HG03175 (cell line): ENCODE results near the gene GRXCR2.
A peak's percentile ranks its signal among the peaks of the same experiment; 100 is the strongest.
"Not testable (repeated sequence)": the region's sequence is repeated elsewhere in the genome, so short reads cannot be mapped to it uniquely, and the experiment has no call there.

Source experiments
- ATAC-seq: cut with Tn5 transposase; IDR thresholded peaks from one replicate; pipeline ENCODE4 v1.9.1; 2021; ENCODE audit warnings: mild to moderate bottlenecking, moderate library complexity; ENCODE audit not compliant: unreplicated experiment

The GRXCR2 gene

DNA sequence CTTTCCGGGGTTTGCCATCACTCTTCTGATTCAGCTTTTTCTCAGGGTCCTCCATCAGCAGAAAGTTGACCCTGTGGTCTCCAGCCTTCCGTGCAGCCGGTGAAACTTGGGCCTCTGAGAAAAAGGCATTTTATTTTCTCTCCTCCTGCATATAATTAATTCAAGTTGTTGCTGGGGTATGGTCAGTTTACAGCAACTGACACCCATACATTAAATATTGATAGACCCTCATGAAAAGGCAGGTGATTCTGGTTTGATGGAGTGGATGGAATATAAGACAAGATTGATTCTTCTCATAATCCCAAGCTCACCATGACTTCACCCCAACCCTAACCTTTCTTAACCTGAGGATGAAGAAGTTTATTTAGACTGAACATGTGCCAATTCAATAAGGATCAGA is at the start of gene GRXCR2:
Gene GRXCR2 (minus strand): TSS at position 101 of the 400 bp plus-strand sequence. CDS start 46 bp downstream, at position 55.
- ATAC-seq, result no peak

DNA sequence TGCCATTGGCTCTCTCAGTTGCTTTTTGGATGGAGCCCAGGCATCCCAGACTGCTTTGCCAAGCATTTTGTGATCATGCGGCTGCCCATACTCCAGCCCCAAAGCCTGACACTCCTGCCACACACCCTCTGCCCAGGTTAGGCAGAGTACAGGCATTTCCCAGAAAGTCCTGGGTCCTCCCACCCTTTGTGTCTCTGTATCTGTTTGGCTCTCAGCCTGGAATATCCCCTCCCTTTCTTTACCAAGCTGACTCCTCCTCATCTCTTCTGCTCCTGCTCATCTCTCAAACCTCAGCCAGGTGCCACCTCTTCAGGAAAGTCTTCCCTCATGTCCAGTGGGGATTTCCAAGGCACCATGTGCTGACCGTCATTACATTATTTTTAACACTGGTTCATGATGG is 49.2 kb upstream of the GRXCR2 start:
- ATAC-seq, result no peak

DNA sequence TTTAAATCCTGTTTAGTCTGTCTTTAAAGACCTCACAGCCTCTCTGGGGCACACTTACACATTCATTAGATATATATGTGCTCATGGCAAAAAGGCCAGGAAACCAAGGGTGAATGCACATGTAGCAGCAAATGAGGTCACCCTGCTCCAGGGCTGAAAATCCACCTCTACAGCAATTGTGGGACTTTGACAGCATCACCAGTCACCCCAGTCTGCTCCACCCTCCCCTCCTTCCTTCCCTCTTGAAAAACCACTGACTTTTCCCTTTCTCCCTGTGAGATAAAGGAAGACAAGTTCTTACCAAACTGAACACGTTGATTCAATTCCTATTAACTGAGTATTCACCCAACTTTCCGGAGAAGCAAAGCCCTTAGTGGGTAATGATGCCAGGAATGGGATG is 48.4 kb upstream of the GRXCR2 start:
- no peak for ATAC-seq

- ATAC-seq, result no peak
These were observed 47.9 kb upstream of the GRXCR2 start for GRCh38 chr5:145920542-145921210.

DNA sequence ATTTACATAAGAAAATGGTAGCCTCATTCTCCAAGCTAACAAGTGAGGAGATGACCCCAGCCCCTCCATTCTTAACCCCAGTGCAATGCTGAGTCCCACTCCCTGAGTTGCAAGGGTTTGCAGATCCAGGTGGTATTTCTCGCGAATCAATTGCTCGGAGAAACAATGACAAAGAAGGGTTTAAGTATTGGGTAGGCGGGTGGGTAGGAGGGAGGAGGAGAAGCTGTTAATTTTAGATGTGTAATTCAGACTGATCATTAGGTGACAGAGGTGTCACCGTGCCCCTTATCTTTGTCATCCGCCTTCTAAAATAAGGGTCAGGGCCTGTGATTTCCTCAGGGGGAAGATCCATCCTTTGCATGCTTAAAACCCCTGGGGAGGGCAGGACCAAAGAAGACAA is 46.6 kb upstream of the GRXCR2 start:
- ATAC-seq, result no peak

- no peak for ATAC-seq
These were observed 45.6 kb upstream of the GRXCR2 start for GRCh38 chr5:145918397-145918796.

- no peak for ATAC-seq
These were observed 44.5 kb upstream of the GRXCR2 start for GRCh38 chr5:145917288-145917687.

DNA sequence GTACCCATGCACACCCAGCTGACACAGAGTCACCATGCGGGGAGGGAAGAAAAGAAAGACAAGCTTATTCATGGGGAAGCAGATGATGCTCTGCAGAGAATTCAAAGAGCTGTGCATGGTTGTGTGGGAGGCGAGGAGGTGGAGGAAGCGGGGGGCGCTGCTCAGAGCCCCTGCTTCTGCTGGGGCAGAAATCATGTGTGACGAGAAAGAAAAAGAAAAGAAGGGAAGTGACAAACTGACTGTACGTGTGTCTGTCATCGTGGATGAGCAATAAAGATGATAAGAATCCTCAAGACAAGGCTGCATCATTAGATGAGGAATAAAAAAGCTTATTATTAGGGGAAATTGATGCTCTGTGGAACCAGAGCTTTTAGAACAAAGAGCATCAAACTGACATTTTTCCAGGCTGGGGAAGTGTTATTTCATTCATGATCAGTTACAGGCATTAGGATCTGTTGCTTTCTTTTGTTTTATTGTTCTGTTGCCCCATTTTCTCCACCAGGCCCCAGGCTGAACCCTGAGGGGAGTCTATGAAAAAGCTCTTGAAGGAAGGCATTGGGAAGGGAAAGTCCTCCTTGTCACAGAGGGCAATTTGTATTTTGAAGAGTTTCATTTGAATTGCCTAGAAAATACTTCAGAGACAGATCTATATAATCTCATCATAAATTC is 43.3 kb upstream of the GRXCR2 start:
- no peak for ATAC-seq

DNA sequence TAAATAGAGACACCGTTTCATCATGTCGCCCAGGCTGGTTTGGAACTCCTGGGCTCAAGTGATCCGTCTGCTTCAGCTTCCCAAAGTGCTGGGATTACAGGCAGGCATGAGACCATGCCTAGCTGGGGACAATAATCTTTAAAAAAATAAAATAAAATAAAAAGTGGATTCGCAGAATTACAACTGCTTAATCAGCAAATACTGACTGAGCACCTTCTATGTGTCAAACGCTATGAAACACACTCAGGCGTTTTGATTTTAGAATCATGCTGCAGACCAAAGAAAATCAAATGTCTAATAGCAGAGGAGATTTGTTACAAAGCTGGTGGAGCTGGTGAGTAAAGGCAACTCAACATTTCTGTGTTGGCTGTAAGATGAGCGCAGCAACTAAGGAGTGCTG is 40.9 kb upstream of the GRXCR2 start:
- ATAC-seq, result no peak

DNA sequence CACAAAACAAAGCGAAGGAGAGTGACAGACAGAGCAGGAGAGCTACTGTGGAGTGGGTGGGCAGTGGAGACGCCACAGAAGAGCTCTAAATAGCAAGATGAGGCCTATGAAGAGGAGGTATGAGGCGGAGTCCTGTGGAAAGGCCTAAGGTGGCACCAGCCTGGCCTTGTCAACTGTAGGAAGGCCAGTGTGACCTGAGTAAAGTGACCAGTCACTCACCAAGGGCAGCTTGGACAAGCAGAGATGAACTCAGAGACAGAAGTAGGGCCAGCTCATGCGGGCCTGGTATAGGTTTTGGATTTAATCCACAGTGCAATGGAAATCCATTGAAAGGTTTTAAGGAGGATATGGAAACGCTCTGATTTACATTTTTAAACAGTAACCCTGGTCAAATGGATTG is 39.8 kb upstream of the GRXCR2 start:
- ATAC-seq, result no peak

DNA sequence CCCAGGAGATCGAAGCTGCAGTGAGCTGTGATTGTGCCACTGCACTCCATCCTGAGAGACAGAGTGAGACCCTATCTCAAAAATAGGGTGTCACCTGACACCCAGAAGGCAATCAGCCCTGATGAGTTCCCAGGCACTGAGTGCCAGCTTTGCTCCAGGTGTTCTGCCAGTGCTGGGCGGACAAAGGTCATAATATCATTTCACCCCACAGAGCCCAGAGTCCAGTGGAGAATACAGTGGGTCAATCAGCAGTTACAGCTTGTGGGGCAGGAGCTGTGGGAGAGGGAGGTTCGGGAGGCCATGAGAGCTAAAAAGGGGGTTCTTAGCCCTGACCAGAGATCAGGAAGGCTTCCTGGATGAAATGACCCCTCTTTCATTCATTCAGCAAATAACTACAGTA is 39.2 kb upstream of the GRXCR2 start:
- ATAC-seq, result no peak

DNA sequence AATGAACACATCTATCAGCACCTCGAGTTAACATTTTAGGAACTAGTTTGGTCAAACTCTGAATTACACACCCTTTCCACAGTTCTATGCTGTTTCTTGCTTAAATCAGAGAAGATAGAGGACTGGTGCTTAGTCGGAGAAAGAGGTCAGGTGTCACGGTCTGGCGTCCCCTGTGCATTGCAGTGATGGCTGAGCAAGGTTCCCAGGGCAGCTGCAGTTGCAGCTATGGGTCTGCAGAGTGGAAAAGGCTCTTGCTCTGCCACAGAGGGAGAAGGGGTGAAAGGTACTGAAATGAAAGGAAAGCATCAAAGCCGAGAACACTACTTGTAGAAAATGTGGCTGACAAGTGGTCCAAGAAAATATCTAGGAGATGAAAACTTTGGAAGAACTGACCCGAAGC is 38.4 kb upstream of the GRXCR2 start:
- ATAC-seq, result no peak

DNA sequence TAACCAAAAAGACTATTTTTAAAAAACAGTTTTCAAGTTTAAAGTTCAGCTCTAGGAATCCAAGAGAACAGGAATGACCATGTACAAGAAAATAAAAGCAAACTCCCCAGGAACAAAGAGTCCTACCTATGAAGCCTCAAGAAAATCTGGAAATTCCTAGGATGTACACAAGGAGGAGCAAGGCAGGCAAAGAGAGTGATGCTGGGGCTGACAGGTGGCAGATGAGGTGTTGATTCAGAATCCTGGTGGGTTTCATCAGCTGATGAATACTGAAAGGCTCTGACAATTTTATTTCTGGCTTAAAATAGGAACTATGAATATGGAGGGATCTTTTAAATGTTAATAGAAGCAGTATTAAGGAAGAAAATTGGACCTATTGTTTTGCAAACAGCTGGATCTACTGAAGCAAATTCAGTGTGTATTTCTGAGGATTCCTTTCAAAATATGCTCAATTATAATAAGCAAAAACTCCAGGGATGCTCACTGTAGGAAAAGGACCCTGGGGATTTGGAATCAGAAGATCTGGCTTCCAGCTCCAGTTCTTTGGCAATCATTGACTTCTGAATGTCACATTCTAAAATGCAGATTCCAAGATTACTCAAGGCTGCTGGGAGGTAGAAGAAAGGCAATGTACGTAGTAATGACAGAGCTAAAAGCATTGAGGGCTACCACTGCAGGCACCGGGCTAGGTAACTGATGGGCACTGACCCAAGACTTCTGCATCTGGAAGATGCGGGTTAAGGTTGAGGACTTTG is 35.6 kb upstream of the GRXCR2 start:
- no peak for ATAC-seq

DNA sequence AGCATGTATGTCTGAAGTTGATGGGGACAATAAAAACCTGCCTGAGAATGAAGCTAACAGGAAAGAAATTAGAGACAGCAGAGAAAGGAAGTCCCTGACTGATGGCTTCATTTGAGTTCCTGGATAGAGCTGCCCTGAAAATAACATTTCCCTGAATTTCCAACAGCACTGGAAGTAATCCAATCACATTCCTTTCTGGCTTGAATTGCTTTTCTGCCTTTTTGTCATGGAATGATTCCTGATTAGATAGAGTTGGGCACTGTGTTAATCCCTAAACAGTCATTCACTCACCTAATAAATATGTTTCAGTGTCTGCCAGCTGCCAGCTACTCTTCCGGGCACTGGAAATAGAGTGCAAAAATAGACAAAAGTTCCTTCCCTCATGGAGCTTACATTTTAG is 33.6 kb upstream of the GRXCR2 start:
- no peak for ATAC-seq

DNA sequence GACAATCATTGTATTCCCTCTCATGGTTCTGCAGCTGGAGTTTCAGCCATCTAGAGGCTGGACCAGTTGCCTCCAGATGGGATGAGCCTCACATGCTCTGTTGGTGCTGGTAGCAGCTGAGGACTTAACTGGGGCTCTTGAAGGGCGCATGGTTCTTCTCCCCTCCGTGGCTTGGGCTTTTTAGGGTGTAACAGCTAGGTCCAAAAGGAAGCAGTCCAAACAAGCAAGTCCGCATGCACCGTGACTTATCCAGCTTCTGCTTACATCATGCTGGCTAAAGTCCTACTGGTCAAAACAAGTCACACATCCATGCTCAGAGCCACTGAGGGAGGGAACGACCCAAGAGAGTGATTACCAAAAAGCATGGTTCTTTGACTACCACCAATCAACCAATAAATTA is 31.9 kb upstream of the GRXCR2 start:
- no peak for ATAC-seq

DNA sequence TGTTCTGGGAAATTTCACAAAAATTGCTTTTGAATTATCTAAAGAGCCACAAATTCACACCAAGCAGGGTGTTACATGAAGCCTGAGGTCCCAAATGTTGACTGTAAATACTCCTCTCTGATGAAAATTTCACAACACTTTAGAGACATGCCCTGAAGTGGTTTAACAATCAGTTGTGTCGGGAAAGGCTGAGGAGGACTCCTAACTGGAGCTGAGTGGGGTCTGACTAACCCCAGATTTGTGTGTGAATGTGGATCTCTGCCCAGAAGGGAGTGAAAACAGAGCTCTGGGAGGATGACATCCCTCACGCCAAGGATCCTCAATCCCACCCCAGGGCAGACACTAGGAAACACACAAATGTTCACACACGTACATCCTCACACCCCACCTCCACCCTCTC is 31.1 kb upstream of the GRXCR2 start:
- no peak for ATAC-seq

DNA sequence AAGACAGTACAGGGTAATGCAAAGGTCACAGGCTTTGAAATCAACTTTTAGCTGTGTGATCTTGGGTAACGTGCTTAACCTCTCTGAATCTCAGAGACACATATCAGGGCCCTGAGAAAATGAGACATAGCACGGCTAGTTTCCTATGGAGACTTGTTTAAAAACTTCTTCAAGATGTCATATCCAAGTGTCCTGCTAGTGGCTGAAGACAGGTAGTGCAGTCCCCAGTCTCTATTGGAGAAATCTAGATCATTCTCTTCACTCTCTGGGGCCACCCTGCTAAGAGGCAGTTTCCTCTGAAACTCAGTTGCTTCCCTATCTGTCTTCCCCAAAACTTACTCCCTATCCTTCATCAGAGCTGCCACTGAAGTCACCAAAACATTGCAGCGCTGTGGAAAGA is 30.3 kb upstream of the GRXCR2 start:
- ATAC-seq, result peak; percentile 75

DNA sequence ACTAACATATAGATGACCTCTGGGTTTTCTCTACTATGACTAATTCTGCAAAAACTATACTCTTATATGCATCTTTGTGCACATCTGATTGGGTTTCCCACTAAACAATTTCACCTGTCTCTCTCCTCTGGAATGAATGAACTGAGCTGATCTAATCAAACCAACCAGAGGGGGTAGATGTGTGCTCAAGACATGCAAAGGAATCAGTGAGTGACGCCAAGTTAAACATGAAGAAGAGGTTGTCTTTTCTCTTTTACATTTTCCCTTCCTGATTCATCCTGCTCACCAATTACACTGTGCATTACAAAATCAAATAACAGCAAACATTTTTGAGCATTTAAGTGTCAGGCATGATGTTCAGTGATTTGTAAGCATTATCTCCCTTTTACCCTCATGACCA is 29.6 kb upstream of the GRXCR2 start:
- no peak for ATAC-seq

GRCh38 chr5:145898171-145898570 is 25.4 kb upstream of the GRXCR2 start:
- ATAC-seq, result no peak

GRCh38 chr5:145891378-145891777 is 18.6 kb upstream of the GRXCR2 start:
- not testable (repeated sequence) for ATAC-seq

DNA sequence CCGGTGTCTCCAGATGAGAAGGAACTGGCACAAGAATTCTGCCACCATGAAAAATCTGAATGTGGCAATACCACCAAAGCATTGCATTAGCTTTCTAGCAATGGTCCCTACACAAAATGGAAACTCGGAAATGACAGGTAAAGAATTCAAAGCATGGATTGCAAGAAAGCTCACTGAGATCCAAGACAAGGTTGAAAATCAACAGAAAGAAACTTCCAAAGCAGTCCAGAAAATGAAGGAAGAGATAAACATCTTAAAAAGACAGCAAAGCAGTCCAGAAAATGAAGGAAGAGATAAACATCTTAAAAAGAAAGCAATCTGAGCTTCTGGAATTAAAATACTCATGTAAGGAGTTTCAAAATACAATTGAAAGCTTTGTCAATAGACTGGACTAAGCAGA is 16.8 kb upstream of the GRXCR2 start:
- ATAC-seq, result no peak

- peak; percentile 50 for ATAC-seq
These were observed 15.3 kb upstream of the GRXCR2 start for GRCh38 chr5:145887976-145888574.
